Endothelial cell of umbilical vein (primary cell): ENCODE data around the gene PLAGL2. TPM values are rescaled to one million over a fixed set of nuclear protein-coding genes. Genes with fewer than 3 reads are reported as not detected.
"Not testable (repeated sequence)": the region's sequence is repeated elsewhere in the genome, so short reads cannot be mapped to it uniquely, and the experiment has no call there.

ENCODE experiments used
- BruUV-seq: library from RNA; stranded (reverse); fragments of 400-500 nt; replicated peaks from 2 replicates; lab custom pipeline; 2021; lab: Mats Ljungman, UMichigan
- CTCF ChIA-PET: fragments of 300-600, 350-600 bp; sonication (Branson Sonifier 250); formaldehyde crosslinking; loops from one replicate; lab custom pipeline; 2021; ENCODE audit warnings: antibody characterized with exemption, inconsistent platforms; lab: Charles Lee
- POLR2A ChIA-PET: fragments of 300-600, 350-600 bp; sonication (Branson Sonifier 250); formaldehyde crosslinking; loops from one replicate; lab custom pipeline; 2021; ENCODE audit warnings: antibody characterized with exemption, inconsistent platforms; lab: Charles Lee
- DNase-seq: peaks from one replicate; pipeline ENCODE4 v3.0.0-alpha.2; 2011; ENCODE audit warnings: low read depth, low spot score
- FAIRE-seq: peaks from 2 replicates; lab custom pipeline; 2011; peaks lifted over from hg19 to GRCh38; lab: Jason Lieb, UNC
- H2AFZ ChIP-seq: 2 replicates; pipeline ENCODE4 v1.6.0; 2012; ENCODE audit warnings: low read depth, low read length, control low read depth, inconsistent platforms
- H3K27ac ChIP-seq: 2 replicates; pipeline ENCODE4 v1.5.1; 2011; ENCODE audit warnings: low read depth, mild to moderate bottlenecking, control low read depth, low read length, moderate library complexity; ENCODE audit not compliant: insufficient read depth
- H3K27me3 ChIP-seq, 2 experiments: 2 replicates each; pipeline versions ENCODE4 v1.6.0 to v1.6.1; 2011; ENCODE audit warnings: low read length in 2 of 2, mixed read lengths in 1 of 2; ENCODE audit not compliant: control insufficient read depth in 2 of 2, insufficient read depth in 2 of 2
- H3K36me3 ChIP-seq, 2 experiments: 2 replicates in 1 of 2; 3 replicates in 1 of 2; pipeline ENCODE4 v1.5.1; 2011; ENCODE audit warnings: low read length in 2 of 2, mild to moderate bottlenecking in 1 of 2, moderate library complexity in 1 of 2; ENCODE audit not compliant: control insufficient read depth in 2 of 2, insufficient read depth in 2 of 2; ENCODE audit errors: extremely low read depth in 1 of 2
- H3K4me1 ChIP-seq: 3 replicates; pipeline ENCODE4 v1.5.1; 2011; ENCODE audit warnings: mild to moderate bottlenecking, low read length; ENCODE audit not compliant: control insufficient read depth, insufficient read depth; ENCODE audit errors: extremely low read depth
- H3K4me2 ChIP-seq: 2 replicates; pipeline ENCODE4 v1.6.1; 2011; ENCODE audit warnings: low read length, control low read depth, mixed read lengths; ENCODE audit not compliant: insufficient read depth
- H3K4me3 ChIP-seq, 3 experiments: fragments of 200-600 bp in 1 of 3; sonication (generic), shearing (Covaris generic) in 1 of 3; replicated peaks in 1 of 3; 2 replicates each; pipeline ENCODE4 v1.5.1; 2011 to 2016; ENCODE audit warnings: control low read depth in 3 of 3, low read length in 3 of 3, mild to moderate bottlenecking in 2 of 3, inconsistent platforms in 1 of 3, low read depth in 1 of 3, moderate library complexity in 1 of 3; ENCODE audit not compliant: insufficient read depth in 1 of 3
- H3K79me2 ChIP-seq: 2 replicates; pipeline ENCODE4 v1.6.0; 2012; ENCODE audit warnings: low read length, inconsistent platforms; ENCODE audit not compliant: control insufficient read depth, insufficient read depth
- H3K9ac ChIP-seq: replicated peaks from 2 replicates; pipeline ENCODE3; 2011; ENCODE audit warnings: low read length, control low read depth; ENCODE audit not compliant: insufficient read depth; ENCODE audit errors: extremely low read depth
- H3K9me1 ChIP-seq: replicated peaks from 3 replicates; pipeline ENCODE4 v1.6.0; 2011; ENCODE audit warnings: mild to moderate bottlenecking, low read length; ENCODE audit not compliant: control insufficient read depth, insufficient read depth; ENCODE audit errors: extremely low read depth
- H3K9me3 ChIP-seq: replicated peaks from 2 replicates; pipeline ENCODE4 v1.5.1; 2012; ENCODE audit warnings: low read length, inconsistent platforms; ENCODE audit not compliant: control insufficient read depth, insufficient read depth
- H4K20me1 ChIP-seq: replicated peaks from 2 replicates; pipeline ENCODE3; 2011; ENCODE audit warnings: mild to moderate bottlenecking, low read length; ENCODE audit not compliant: control insufficient read depth, insufficient read depth; ENCODE audit errors: extremely low read depth
- EZH2 ChIP-seq: IDR thresholded peaks from 2 replicates; pipeline ENCODE4 v1.6.1; 2012; ENCODE audit warnings: borderline replicate concordance, low read depth, mild to moderate bottlenecking, moderate library complexity, low read length, inconsistent platforms; ENCODE audit not compliant: severe bottlenecking
- FOS ChIP-seq: IDR thresholded peaks from 2 replicates; pipeline ENCODE4 v1.6.1; 2011; ENCODE audit warnings: mild to moderate bottlenecking, low read length, moderate library complexity, borderline replicate concordance; ENCODE audit not compliant: insufficient read depth
- GATA2 ChIP-seq: IDR thresholded peaks from 2 replicates; pipeline ENCODE4 v1.7.0; 2011; ENCODE audit warnings: low read depth, mild to moderate bottlenecking, moderate library complexity, mixed read lengths, low read length; ENCODE audit not compliant: insufficient read length, insufficient read depth
- JUN ChIP-seq: IDR thresholded peaks from 2 replicates; pipeline ENCODE4 v1.6.1; 2011; ENCODE audit warnings: borderline replicate concordance, low read depth; ENCODE audit not compliant: insufficient read length, insufficient read depth
- MYC ChIP-seq: IDR thresholded peaks from one replicate; pipeline ENCODE4 v1.6.1; 2011; ENCODE audit warnings: mild to moderate bottlenecking, low read depth, low read length
- POLR2A ChIP-seq: IDR thresholded peaks from 2 replicates; pipeline ENCODE4 v1.6.1; 2012; ENCODE audit warnings: low read depth, mild to moderate bottlenecking, control low read depth, low read length
- POLR2AphosphoS5 ChIP-seq: IDR thresholded peaks from 2 replicates; pipeline ENCODE4 v1.6.1; 2012; ENCODE audit warnings: low read depth, mild to moderate bottlenecking, control low read depth, low read length, moderate library complexity; ENCODE audit not compliant: insufficient read depth
- dilution Hi-C: fragments of 300-500 bp; cut with MboI; formaldehyde crosslinking; loops from one replicate; pipeline ENCODE4 v1.15.0; 2019; ENCODE audit warnings: low sequenced_read_pairs; ENCODE audit not compliant: extremely low pct_ligation_motif_present
- intact Hi-C: fragments of 100-400 bp; cut with micrococcal nuclease; formaldehyde crosslinking; loops from one replicate; pipeline ENCODE4 v1.10.0; 2022
- polyA plus RNA-seq, 4 experiments: library from polyadenylated mRNA; depleted of rRNA in 3 of 4; stranded (reverse) in 3 of 4; unstranded in 1 of 4; fragments of >200 nt; gene quantifications; 2 replicates each; pipeline versions ENCODE4 v1.2.1 to v1.2.3, GENCODE V29; 2011 to 2012; ENCODE audit warnings: missing spikeins in 1 of 4
- total RNA-seq: library from RNA; stranded (reverse); gene quantifications from 2 replicates; pipeline ENCODE4 v1.2.3, GENCODE V29; 2021
- TF ChIP-seq, protein P1 (sequence below), 2 donors: IDR thresholded peaks; 1 replicate in 1 of 2; 2 replicates in 1 of 2; pipeline ENCODE4 v1.5.1; 2011; ENCODE audit warnings: low read length in 2 of 2, mild to moderate bottlenecking in 2 of 2, moderate library complexity in 2 of 2, control low read depth in 1 of 2, inconsistent platforms in 1 of 2, low read depth in 1 of 2; ENCODE audit not compliant: insufficient read depth in 1 of 2; ENCODE audit errors: extremely low read depth in 1 of 2
- TF ChIP-seq, protein P2 (sequence below): IDR thresholded peaks from 2 replicates; pipeline ENCODE4 v1.6.1; 2011; ENCODE audit not compliant: insufficient read depth, insufficient read length

The PLAGL2 gene
- total and polyA plus RNA-seq, 2 donors (not counting 3 experiments of a cell fraction or from before 2014, with no cell fraction given), result 8.2 to 15.2 TPM

DNA sequence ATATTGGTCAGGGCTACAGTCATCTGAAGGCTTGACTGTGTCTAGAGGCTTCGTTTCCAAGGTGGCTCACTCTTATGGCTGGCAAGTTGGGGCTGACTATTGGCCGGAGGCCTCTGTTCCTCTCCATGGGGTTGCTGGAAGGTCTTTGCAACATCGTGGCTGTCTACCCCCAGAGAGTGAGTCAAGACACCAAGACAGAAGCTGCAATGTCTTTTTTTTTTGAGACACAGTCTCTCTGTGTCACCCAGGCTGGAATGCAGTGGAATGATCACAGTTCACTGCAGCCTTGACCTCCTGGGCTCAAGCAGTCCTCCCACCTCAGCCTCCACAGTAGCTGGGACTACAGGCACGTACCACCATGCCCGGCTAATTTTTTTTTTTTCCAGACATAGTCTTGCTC is 40.5 kb upstream of the PLAGL2 start:
- Histone ChIP-seq H4K20me1 (no peaks in the 10 kb centered on the region), H3K9me3 (no peaks in the 10 kb centered on the region), H3K4me2 (no peak overlapping the region), H2AFZ (no peak overlapping the region), H3K36me3 (no peaks in the 10 kb centered on the region), H3K9ac (no peak overlapping the region), H3K27me3 (no peaks in the 10 kb centered on the region), H3K27ac (no peak overlapping the region), H3K79me2 (no peaks in the 10 kb centered on the region), H3K4me3 (no peak overlapping the region), H3K9me1 (no peaks in the 10 kb centered on the region), H3K4me1 (no peaks in the 10 kb centered on the region)
- BruUV-seq, result no TSS peak
- ChIA-PET POLR2A (no interaction called here), CTCF (no interaction called here)
- dilution Hi-C loops (no loop called here), intact Hi-C loops (no loop called here)
- DNase-seq (no peak), FAIRE-seq (no peak)
- TF ChIP-seq, protein P1, sequence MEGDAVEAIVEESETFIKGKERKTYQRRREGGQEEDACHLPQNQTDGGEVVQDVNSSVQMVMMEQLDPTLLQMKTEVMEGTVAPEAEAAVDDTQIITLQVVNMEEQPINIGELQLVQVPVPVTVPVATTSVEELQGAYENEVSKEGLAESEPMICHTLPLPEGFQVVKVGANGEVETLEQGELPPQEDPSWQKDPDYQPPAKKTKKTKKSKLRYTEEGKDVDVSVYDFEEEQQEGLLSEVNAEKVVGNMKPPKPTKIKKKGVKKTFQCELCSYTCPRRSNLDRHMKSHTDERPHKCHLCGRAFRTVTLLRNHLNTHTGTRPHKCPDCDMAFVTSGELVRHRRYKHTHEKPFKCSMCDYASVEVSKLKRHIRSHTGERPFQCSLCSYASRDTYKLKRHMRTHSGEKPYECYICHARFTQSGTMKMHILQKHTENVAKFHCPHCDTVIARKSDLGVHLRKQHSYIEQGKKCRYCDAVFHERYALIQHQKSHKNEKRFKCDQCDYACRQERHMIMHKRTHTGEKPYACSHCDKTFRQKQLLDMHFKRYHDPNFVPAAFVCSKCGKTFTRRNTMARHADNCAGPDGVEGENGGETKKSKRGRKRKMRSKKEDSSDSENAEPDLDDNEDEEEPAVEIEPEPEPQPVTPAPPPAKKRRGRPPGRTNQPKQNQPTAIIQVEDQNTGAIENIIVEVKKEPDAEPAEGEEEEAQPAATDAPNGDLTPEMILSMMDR (IDR thresholded peaks at IDR 0.05; ENCODE audit: extremely low read depth in 1 of 2, insufficient read depth in 1 of 2, low read depth in 1 of 2, low read length in 2 of 2), result no peak
- no peak for TF ChIP-seq POLR2AphosphoS5
- no peak for TF ChIP-seq JUN
- no peak for TF ChIP-seq FOS
- TF ChIP-seq, protein P2, sequence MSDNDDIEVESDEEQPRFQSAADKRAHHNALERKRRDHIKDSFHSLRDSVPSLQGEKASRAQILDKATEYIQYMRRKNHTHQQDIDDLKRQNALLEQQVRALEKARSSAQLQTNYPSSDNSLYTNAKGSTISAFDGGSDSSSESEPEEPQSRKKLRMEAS, result no peak
- TF ChIP-seq GATA2, result no peak
- TF ChIP-seq POLR2A, result no peak
- TF ChIP-seq MYC, result no peak
- TF ChIP-seq EZH2, result no peak

DNA sequence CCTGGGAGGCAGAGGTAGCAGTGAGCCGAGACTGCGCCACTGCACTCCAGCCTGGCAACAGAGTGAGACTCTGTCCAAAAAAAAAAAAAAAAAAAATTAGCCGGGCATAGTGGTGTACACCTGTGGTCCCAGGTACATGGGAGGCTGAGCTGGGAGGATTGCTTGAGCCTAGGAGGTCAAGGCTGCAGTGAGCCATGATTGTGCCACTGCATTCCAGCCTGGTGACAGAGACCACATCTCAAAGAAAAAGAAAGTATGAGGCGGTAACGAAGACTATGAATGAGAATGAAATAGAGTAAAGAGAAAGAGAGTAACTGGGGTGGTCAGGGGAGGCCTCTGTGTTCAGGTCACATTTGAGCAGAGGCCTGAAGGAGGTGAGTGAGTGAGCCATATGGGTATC is 38.7 kb upstream of the PLAGL2 start:
- intact Hi-C loops, H3K9me3 ChIP-seq, FAIRE-seq, H3K9me1 ChIP-seq, H3K4me1 ChIP-seq, BruUV-seq, H3K4me3 ChIP-seq, dilution Hi-C loops, H3K36me3 ChIP-seq, H3K27ac ChIP-seq, H3K9ac ChIP-seq, H4K20me1 ChIP-seq, POLR2A ChIA-PET, H3K79me2 ChIP-seq, H3K4me2 ChIP-seq, DNase-seq, H3K27me3 ChIP-seq, H2AFZ ChIP-seq: not testable (repeated sequence)
- CTCF ChIA-PET, result interaction anchor here (1.0 kb wide), 1 partner anchor 14 kb away, joined by 3 read pairs; no protein-coding TSS in a partner anchor
